Fibroblast of upper back skin (primary cell): Measurements from ENCODE around the gene ZNF776.
A peak's percentile ranks its signal among the peaks of the same experiment; 100 is the strongest.
"Not testable (repeated sequence)": the region's sequence is repeated elsewhere in the genome, so short reads cannot be mapped to it uniquely, and the experiment has no call there.

Source experiments
- DNase-seq: peaks from one replicate; pipeline ENCODE4 v3.0.0-alpha.2; 2013

Gene ZNF776

GRCh38 chr19:57779220-57779845 lies 32.7 kb downstream of the ZNF776 start:
- DNase-seq: no peak

- DNase-seq: no peak
Observed at GRCh38 chr19:57786286-57786685, 39.7 kb downstream of the ZNF776 start.

- DNase-seq: no peak
Observed at GRCh38 chr19:57786906-57787305, 40.3 kb downstream of the ZNF776 start.

- DNase-seq: no peak
Observed at GRCh38 chr19:57788114-57788692, 41.6 kb downstream of the ZNF776 start.

GRCh38 chr19:57789288-57789687 lies 42.7 kb downstream of the ZNF776 start:
- no peak for DNase-seq

GRCh38 chr19:57796580-57796979 lies 50.0 kb downstream of the ZNF776 start:
- DNase-seq: not testable (repeated sequence)

GRCh38 chr19:57800696-57801095 lies 54.1 kb downstream of the ZNF776 start:
- no peak for DNase-seq

GRCh38 chr19:57802269-57802668 lies 55.7 kb downstream of the ZNF776 start:
- DNase-seq: no peak

- no peak for DNase-seq
Observed at GRCh38 chr19:57803265-57803593, 56.6 kb downstream of the ZNF776 start.

GRCh38 chr19:57803594-57804325 lies 57.1 kb downstream of the ZNF776 start:
- DNase-seq: peak; percentile 98

- DNase-seq: no peak
Observed at GRCh38 chr19:57807541-57807940, 60.9 kb downstream of the ZNF776 start.
